HG03575 (cell line): ENCODE results near the gene ELP4.

Source experiments
- ATAC-seq: cut with Tn5 transposase; IDR thresholded peaks from one replicate; pipeline ENCODE4 v1.9.1; 2021; ENCODE audit not compliant: unreplicated experiment, insufficient number of reproducible peaks, low FRiP score; ENCODE audit errors: extremely low read depth

ELP4 gene

DNA sequence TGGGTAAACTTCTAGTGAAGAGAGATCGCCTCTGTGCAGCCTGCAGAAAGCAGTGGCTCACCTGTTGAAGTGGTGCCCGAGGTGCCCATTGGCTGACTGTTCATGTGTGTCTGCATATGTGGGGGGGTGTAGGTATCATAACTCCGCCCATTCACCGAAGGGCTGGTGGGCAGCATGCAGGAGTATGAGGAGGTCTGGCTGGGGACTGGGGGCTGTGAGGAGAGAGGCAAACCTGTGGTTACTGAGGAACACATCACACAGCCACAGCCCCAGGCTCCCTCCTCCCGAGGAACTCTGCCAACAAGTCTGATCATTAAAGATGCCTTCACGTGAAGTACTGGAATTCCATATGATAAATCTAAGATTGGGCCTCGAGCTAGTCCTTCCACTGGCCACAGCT lies 281.1 kb downstream of the ELP4 start:
- no peak for ATAC-seq

- no peak for ATAC-seq
These were observed 282.5 kb downstream of the ELP4 start for GRCh38 chr11:31792036-31792435.

- ATAC-seq: no peak
These were observed 282.9 kb downstream of the ELP4 start for GRCh38 chr11:31792456-31792855.

DNA sequence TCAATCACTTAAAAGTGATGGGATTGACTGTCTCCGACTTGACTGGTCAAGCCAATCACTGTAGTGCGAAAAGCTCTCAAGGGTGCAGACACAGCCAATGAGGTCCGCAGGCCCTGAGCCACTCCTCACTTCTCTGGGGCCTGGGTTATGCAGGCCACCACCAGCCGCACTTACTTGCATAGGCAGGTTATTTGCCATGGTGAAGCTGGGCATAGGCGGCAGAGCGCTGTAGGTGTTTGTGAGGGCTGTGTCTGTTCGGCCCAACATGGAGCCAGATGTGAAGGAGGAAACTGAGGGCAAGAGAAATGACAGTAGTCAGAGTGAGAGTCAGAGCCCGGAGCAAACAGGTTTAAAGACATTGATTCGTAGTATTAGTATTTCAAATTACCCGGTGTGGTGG lies 283.7 kb downstream of the ELP4 start:
- ATAC-seq: no peak

DNA sequence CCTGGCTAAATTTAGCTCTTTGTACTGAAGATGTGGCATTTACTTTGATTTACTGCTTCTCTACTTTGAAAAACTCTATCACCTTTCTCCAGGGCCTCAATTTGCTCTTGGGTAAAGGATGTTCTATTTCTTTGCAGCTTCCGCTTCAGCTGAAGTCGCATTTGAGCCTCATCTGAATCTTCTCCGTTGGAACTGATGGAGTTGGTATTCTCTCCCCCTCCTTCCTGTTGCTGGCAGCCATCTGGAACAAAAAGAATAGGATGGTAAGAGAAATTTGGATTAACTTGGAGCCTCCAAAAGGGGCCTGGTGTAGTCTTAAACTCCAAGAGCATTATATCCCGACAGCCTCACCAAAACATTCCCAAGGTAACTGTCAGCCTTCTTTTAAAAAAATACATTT lies 285.0 kb downstream of the ELP4 start:
- no peak for ATAC-seq

DNA sequence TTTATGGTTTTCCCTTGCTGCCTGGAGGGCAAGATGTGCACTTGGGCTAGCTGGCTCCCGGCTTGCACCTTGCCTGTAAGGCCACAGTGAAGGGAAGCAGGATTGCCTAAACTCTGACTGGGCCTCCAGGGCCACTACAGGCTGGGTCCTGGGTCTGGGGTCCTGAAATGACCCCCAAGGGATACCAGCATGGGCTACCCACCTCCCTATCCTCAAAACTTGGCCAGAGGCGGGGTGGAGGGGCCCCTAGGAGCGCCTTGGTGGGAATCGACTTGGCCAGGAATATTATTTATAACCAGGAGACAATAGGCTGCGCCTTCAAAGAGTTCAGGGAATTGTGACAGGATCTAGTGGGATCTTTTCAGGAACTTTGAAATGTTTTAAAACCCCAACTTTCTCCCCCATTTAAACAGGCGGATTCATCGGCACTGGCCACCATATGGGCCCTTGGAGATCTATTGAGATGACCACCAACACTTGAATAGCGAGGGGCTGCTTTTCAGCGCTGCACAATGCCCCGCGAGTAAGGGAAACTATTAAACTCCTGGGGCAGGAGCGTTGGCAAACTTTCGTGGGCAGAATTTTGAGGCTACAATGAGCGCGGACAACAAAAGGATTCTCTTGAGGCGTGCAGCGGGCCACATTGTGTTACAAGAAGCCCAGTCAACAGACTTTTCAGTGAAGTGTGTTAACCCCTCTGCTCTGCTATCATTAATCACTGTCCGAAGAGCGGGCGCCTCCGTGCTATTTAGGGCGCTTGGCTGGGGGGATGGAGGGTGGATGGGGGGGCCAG lies 286.3 kb downstream of the ELP4 start:
- ATAC-seq: no peak

- ATAC-seq: no peak
These were observed 287.1 kb downstream of the ELP4 start for GRCh38 chr11:31796499-31797189.

- ATAC-seq: no peak
These were observed 287.9 kb downstream of the ELP4 start for GRCh38 chr11:31797190-31798056.

- ATAC-seq: no peak
These were observed 288.5 kb downstream of the ELP4 start for GRCh38 chr11:31798057-31798553.

DNA sequence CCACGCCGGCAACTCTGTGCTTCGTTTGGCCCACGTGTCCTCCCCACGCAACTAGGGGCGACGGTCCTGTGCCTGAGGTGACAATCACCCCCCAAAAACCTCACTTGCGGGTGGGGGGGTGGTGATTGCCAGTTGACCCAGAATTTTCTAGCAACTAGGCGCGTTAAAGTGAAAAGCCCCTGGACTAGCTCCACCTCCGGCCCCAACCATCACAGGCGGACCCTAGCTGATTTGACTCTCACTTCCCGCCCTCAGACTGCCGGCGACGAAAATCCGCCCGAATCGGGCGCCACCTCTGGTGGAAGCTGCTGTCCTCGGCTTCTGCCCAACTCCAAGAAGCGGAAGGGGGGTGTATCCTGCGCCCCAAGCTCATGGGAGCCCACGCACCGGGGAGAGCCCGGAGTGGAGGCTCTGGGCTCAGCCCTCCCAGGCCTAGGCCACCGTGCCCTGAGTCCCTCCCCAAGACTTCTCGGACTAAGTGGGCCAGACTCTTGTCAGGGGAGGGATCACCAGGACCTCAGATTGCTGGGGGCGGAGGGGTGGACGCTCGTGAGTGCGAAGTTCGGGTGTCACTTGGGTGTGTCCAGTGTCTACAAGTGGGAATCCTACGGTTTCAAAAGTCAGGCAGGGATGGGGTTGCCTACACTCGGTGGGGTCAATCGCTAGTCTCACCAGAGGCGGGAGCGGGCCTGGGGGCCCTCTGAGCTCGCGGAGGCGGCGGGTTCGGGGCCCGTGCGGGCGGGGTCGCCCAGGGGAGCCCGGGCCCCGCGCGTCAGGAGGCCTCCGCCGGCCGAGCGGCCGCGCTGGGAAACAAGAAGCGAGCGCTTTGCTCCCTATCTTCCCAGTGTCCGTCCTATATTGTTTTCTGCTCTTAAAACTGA lies 289.2 kb downstream of the ELP4 start:
- no peak for ATAC-seq

- no peak for ATAC-seq
These were observed 290.1 kb downstream of the ELP4 start for GRCh38 chr11:31799435-31800397.

DNA sequence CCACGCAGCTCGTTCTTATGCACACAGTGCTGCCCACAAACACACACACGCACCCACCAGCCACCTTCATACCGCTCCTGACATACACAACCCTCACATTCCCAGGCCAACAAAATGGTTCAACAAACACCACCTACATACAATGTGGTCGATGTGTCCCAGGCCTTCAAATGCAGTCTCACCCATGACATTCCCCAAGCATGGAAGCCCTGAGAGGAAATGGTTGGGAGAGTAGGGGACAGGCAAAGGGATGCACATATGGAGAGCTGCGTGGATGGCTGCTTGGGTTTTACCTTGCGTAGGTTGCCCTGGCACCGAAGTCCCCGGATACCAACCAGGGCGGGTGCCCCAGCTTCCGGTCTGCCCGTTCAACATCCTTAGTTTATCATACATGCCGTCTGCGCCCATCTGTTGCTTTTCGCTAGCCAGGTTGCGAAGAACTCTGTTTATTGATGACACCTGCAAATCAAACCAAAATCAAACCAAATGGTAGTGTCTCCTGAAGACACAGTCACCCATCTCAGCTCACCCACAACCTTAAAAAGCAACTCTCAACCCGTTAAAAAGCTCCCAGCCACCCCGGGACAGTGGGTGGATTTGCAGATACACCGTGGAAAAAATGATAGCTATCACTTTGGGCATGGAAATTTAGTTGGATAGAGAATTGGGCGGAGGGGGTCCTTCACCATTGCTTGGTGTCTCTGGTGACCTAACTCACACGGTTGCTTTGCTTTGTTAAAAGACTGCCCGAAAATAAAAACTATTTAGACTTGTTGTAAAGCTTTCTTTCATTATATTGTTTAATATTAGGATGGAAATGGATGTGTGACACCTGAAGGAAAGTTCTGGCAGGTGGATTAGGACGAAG lies 291.1 kb downstream of the ELP4 start:
- no peak for ATAC-seq

DNA sequence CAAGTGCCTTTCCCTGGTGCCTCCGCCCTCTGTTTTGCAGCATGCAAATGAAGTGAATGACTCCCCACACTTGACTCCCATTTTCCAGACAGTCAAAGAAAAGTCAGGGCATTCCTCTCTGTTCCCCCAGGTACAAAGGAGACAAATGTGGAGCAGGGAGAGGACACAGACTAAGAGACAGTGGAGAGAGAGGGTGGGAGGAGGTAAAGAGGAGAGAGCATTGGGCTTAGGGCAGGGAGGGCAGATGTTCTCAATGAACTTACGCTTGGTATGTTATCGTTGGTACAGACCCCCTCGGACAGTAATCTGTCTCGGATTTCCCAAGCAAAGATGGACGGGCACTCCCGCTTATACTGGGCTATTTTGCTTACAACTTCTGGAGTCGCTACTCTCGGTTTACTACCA lies 291.7 kb downstream of the ELP4 start:
- ATAC-seq: no peak

DNA sequence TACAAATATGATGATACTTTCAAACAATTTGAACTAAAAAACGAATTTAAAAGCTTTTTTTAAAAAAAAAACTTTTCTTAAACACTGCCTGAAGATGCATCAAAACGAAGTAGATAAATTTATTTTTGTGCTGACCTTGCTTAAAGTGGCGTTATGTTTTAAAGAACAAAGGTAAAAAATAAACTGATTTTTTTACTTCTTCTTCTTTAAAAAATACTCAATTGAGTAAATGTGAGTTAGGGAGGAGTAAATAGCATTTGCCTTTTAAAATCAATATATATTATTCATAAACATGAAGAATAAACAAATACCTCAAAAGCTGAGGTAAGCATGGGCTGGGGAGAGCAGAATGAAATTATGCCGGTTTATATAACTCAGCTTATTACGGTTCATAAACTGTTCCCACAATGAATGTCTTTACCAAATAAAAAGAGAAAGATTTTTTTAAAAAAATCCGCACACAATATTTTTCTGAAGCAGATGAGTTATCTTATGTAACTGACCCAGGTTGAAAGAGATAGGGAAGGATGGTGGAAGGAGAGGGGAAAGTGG lies 292.5 kb downstream of the ELP4 start:
- no peak for ATAC-seq

GRCh38 chr11:31802609-31802989 lies 293.0 kb downstream of the ELP4 start:
- ATAC-seq: no peak

DNA sequence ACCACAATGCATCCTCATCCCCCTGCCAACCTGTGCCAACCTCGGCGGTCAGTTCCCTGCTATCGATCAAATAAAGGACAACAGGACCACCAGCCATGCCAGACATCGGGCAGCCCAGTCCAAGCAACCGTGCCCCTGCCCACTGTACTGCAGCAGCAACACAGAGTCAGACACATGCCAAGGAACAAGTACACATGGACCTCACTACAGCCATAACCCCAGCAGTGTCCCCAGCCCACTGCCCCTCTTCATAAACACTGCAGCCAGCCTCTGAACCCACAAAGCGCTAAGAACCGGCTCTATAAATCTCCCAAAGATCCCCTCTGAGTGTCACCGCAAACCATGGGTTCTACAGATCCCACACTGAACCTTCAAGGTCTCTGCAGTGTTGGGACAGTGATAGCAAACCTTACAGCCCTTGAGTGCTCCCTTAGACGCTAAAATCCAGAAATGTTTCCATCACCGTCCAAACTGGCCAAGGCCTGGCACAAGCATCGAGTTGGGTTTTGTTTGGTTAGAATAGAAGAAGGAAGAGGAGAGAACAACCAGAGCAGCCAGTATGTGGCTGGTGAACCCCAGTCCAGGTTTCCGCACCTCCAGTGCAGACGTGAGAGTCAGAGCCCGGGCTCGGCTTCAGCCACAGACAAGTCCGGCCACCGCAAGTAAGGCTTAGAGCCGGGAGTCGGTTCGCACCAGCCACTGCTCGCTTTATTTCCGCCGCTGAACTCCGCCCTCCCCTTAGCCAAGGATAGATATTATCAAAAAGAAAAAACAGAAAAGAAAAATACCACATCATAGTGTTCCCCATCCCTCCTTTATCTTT lies 293.6 kb downstream of the ELP4 start:
- ATAC-seq: no peak
